HEK293T (cell line): Measurements from ENCODE around the gene MOCS3.

Experiments
- ARNT ChIP-seq: fragments of 450-650 bp; IDR thresholded peaks from 2 replicates; pipeline ENCODE4 v1.6.1; 2017; ENCODE audit warnings: mild to moderate bottlenecking
- BHLHE40 ChIP-seq: fragments of 450-650 bp; IDR thresholded peaks from 2 replicates; pipeline ENCODE4 v1.6.1; 2016; ENCODE audit warnings: mild to moderate bottlenecking, moderate library complexity, borderline replicate concordance
- ELF4 ChIP-seq: fragments of 450-650 bp; IDR thresholded peaks from 2 replicates; pipeline ENCODE4 v1.6.1; 2017; ENCODE audit warnings: antibody characterized with exemption
- NFRKB ChIP-seq: fragments of 450-650 bp; IDR thresholded peaks from 2 replicates; pipeline ENCODE4 v1.6.1; 2016; ENCODE audit warnings: mild to moderate bottlenecking, moderate library complexity
- ZNF384 ChIP-seq: fragments of 450-650 bp; IDR thresholded peaks from 2 replicates; pipeline ENCODE4 v1.6.1; 2016

- TF ChIP-seq ELF4 (no peak), ARNT (no peak), NFRKB (no peak), ZNF384 (no peak), BHLHE40 (no peak)
Measured at GRCh38 chr20:50995506-50995905, 36.9 kb downstream of the MOCS3 start.
